Sigmoid colon (tissue), 4 donors: ENCODE results near the gene MYT1.

ENCODE experiments used
- POLR2AphosphoS5 ChIP-seq, 4 donors: sonication (generic); formaldehyde crosslinking; IDR thresholded peaks; one replicate each; pipeline ENCODE4 v1.6.1; 2017; ENCODE audit warnings: antibody characterized with exemption in 4 of 4
- TF ChIP-seq, protein P1 (sequence below), 4 experiments: fragments of 450-650 bp in 3 of 4; fragments of 200-600 bp in 1 of 4; IDR thresholded peaks; one replicate each; pipeline ENCODE4 v1.5.1; 2016 to 2019; ENCODE audit warnings: antibody characterized with exemption in 4 of 4, mild to moderate bottlenecking in 3 of 4, moderate library complexity in 2 of 4

DNA sequence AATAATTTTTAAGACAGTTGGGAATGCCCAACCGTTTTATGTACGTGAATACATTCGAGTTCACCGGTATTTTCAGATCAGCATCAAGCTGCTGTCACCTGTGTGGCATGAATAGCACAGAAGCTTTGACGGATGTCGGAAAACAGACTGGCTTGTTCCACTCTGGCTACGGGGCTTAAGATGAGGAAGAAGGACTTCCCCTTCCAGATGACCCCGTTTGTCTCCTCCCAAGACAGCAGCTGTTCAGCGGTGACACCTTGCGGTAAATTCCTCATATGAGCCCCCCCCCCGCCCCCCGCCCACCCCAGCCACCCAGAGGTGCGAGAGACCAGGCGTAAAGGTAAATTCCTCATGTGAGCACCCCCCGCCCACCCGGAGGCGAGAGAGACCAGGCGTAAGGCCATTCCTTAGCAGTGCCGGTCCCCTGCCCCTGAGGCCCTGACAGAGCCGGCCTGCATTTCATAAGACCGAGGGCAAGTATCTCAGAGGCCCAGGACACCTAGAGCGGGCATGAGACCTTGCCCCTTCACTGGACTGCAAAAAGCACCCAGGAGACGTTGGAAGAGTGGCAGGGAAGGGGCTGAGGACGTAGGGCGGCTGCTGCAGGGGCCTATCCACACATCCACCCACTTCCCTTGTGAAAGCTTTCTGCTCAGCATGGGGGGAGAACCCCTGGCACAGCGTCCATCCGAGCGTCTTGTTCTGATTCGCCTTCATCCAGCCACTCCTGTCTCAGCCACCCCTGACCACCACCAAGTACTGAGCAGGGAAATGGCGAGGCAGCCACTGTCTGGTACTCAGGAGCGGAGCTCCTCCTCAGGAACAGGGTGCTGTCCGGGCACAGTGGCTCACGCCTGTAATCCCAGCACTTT is 84.0 kb downstream of the MYT1 start:
- TF ChIP-seq, protein P1, sequence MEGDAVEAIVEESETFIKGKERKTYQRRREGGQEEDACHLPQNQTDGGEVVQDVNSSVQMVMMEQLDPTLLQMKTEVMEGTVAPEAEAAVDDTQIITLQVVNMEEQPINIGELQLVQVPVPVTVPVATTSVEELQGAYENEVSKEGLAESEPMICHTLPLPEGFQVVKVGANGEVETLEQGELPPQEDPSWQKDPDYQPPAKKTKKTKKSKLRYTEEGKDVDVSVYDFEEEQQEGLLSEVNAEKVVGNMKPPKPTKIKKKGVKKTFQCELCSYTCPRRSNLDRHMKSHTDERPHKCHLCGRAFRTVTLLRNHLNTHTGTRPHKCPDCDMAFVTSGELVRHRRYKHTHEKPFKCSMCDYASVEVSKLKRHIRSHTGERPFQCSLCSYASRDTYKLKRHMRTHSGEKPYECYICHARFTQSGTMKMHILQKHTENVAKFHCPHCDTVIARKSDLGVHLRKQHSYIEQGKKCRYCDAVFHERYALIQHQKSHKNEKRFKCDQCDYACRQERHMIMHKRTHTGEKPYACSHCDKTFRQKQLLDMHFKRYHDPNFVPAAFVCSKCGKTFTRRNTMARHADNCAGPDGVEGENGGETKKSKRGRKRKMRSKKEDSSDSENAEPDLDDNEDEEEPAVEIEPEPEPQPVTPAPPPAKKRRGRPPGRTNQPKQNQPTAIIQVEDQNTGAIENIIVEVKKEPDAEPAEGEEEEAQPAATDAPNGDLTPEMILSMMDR (IDR thresholded peaks at IDR 0.05): no peak
- no peak for TF ChIP-seq POLR2AphosphoS5 (IDR thresholded peaks at IDR 0.05)
